ENCODE results near the gene ARL17B.
A peak's percentile ranks its signal among the peaks of the same experiment; 100 is the strongest.
"Not testable (repeated sequence)": the region's sequence is repeated elsewhere in the genome, so short reads cannot be mapped to it uniquely, and the experiment has no call there.

The ARL17B gene

DNA sequence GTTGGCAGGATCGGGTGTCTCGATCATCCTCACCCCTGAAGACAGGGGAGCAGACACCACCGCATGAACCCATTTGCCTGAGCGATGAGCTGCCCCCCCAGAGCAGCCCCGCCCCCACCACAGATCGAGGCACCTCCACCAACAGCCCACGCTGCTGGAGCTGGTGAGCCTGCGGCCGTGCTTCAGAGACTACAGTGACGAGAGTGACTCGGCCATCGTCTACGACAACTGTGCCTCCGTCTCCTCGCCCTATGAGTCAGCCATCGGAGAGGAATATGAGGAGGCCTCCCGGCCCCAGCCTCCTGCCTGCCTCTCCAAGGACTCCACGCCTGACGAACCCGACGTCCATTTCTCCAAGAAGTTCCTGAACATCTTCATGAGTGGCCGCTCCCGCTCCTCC is 117.6 kb downstream of the ARL17B start:
- H3K4me3 ChIP-seq (replicated peaks; ENCODE audit: low read depth, low read length); DNase-seq (ENCODE audit: extremely low read depth, insufficient read length); H3K27me3 ChIP-seq (replicated peaks; ENCODE audit: control insufficient read depth, insufficient read depth, low read length); H3K36me3 ChIP-seq (ENCODE audit: control insufficient read depth, insufficient read depth, low read length): not testable (repeated sequence)

DNA sequence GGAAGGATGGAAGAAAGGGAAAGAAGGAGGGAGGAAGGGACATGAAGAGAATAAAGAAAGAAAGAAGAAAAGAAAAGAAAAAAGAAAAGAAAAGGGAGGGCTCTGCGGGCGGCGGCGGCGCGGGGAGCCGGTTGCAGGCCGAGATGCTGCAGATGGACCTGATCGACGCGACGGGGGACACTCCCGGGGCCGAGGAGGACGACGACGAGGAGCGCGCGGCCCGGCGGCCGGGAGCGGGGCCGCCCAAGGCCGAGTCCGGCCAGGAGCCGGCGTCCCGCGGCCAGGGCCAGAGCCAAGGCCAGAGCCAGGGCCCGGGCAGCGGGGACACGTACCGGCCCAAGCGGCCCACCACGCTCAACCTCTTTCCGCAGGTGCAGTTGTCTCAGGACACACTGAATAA is 118.1 kb downstream of the ARL17B start:
- H3K36me3 ChIP-seq (ENCODE audit: control insufficient read depth, insufficient read depth, low read length); H3K4me3 ChIP-seq (replicated peaks; ENCODE audit: low read depth, low read length); H3K27me3 ChIP-seq (replicated peaks; ENCODE audit: control insufficient read depth, insufficient read depth, low read length); DNase-seq (ENCODE audit: extremely low read depth, insufficient read length): not testable (repeated sequence)

DNA sequence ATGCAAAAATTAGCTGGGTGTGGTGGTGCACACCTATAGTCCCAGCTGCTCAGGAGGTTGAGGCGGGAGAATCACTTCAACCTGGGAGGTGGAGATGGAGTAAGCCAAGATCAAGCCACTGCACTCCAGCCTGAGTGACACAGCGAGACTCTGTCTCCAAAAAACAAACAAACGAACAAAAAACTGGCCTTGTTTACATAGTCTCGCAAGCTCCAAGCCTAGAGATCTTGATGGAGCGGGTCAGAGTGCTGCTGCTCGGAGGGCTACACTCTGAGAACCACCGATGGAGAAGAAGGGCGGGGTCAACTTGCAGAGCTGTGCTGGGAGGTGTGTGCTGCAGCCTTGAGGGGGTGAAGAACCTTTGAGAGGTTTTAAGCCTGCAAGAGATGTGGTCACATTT is 130.2 kb downstream of the ARL17B start:
- not testable (repeated sequence) for H3K27me3 ChIP-seq (replicated peaks; ENCODE audit: control insufficient read depth, insufficient read depth, low read length); DNase-seq (ENCODE audit: extremely low read depth, insufficient read length); H3K36me3 ChIP-seq (ENCODE audit: control insufficient read depth, insufficient read depth, low read length); H3K4me3 ChIP-seq (replicated peaks; ENCODE audit: low read depth, low read length)

DNA sequence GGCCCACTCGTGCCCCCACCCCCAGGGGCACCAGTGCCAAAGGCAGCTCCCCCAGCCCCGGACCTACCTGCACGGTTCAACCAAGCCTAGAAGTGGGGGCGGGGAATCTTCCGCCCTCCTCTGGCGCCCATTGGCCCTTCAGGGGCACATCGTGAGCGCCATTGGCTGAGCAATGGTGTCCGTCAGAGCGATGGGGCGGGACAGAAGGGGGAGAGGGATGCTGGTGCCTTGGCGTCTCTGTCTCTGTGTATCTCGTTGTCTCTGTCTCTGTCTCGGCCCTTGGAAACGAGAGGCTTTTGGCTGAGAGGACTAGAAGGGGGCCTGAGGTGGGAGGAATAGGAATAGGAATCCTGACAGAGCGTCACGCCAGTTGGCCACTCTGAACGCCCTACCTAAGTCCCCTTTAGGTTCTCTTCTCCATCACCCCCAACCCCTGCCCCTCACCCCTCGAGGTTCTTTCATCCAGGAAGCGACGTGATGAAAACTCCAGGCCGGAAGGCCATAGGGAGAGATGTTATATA is 136.2 kb downstream of the ARL17B start:
- H3K27me3 ChIP-seq (replicated peaks; ENCODE audit: control insufficient read depth, insufficient read depth, low read length); H3K36me3 ChIP-seq (ENCODE audit: control insufficient read depth, insufficient read depth, low read length): not testable (repeated sequence)
- peak; percentile 89 for DNase-seq (ENCODE audit: extremely low read depth, insufficient read length)
- H3K4me3 ChIP-seq (replicated peaks; ENCODE audit: low read depth, low read length) = peak overlapping the region; percentile 68

DNA sequence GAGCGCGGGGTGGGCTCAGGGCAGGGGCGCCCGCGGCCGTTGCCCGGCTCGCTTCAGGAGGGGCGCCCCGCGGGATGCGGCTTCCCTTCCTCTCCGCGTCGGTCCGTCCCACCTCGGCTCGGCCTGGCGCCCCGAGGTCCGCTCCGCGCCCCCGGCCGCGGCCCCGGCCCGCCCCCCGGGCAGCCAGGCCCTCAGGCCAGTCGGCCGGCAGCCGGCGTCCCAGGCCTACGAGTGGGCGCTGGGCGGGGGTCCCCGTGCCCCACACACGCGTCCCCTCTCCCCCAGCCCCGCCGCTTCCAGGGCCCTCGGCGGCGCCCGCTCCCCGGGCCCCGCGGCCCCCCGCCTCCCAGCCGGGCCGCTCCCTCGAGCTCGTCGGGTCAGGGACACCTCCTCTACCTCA is 136.7 kb downstream of the ARL17B start:
- H3K36me3 ChIP-seq (ENCODE audit: control insufficient read depth, insufficient read depth, low read length); H3K27me3 ChIP-seq (replicated peaks; ENCODE audit: control insufficient read depth, insufficient read depth, low read length): not testable (repeated sequence)
- peak; percentile 19 for DNase-seq (ENCODE audit: extremely low read depth, insufficient read length)
- peak overlapping the region; percentile 68 for H3K4me3 ChIP-seq (replicated peaks; ENCODE audit: low read depth, low read length)

Measured in GM06990 (cell line).